WTC11 (cell line): ENCODE measurements around the gene ZSCAN2. TPM values are rescaled to one million over a fixed set of nuclear protein-coding genes. Genes with fewer than 3 reads are reported as not detected.

Experiments used
- ATAC-seq: fragments of 200-7000 bp; cut with Tn5 transposase; 2 replicates; pipeline ENCODE4 v1.10.0; 2021; ENCODE audit warnings: mild to moderate bottlenecking, moderate library complexity
- CTCF ChIA-PET: fragments of 300-600 bp; sonication (Branson Sonifier 250); formaldehyde crosslinking; loops from one replicate; lab custom pipeline; 2021; ENCODE audit warnings: antibody characterized with exemption; lab: Charles Lee
- POLR2A ChIA-PET: fragments of 350-600 bp; sonication (Branson Sonifier 250); formaldehyde crosslinking; loops from one replicate; lab custom pipeline; 2021; ENCODE audit warnings: antibody characterized with exemption; lab: Charles Lee
- DNase-seq: peaks from one replicate; pipeline ENCODE4 v3.0.0; 2021; ENCODE audit warnings: low spot score
- H3K27ac Mint-ChIP-seq: 2 replicates; pipeline ENCODE4 v1.8.0; 2021; ENCODE audit warnings: mixed read lengths
- H3K27me3 Mint-ChIP-seq: 2 replicates; pipeline ENCODE4 v1.8.0; 2021; ENCODE audit warnings: low read depth, mild to moderate bottlenecking, moderate library complexity, mixed read lengths
- H3K36me3 Mint-ChIP-seq: 2 replicates; pipeline ENCODE4 v1.8.0; 2021; ENCODE audit warnings: mixed read lengths
- H3K4me1 Mint-ChIP-seq: 2 replicates; pipeline ENCODE4 v1.8.0; 2022; ENCODE audit warnings: mixed read lengths
- H3K4me3 Mint-ChIP-seq: 2 replicates; pipeline ENCODE4 v1.8.0; 2021; ENCODE audit warnings: mild to moderate bottlenecking, moderate library complexity, mixed read lengths
- H3K9me3 Mint-ChIP-seq: 2 replicates; pipeline ENCODE4 v1.8.0; 2021; ENCODE audit warnings: mixed read lengths
- ARID4B ChIP-seq: sonication (generic); formaldehyde crosslinking; IDR thresholded peaks from 2 replicates; pipeline ENCODE4 v1.8.0; 2023; ENCODE audit warnings: missing genetic modification reagents, mild to moderate bottlenecking, borderline replicate concordance
- ATF1 ChIP-seq: sonication (generic); formaldehyde crosslinking; IDR thresholded peaks from 2 replicates; pipeline ENCODE4 v1.8.1; 2023; ENCODE audit warnings: mild to moderate bottlenecking, moderate library complexity, missing genetic modification reagents
- ATF2 ChIP-seq: sonication (generic); formaldehyde crosslinking; IDR thresholded peaks from 2 replicates; pipeline ENCODE4 v1.8.1; 2022; ENCODE audit warnings: low read depth, missing genetic modification reagents, borderline replicate concordance
- CBFB ChIP-seq: sonication (generic); formaldehyde crosslinking; IDR thresholded peaks from 2 replicates; pipeline ENCODE4 v1.8.1; 2022; ENCODE audit warnings: mild to moderate bottlenecking, low read depth, missing genetic modification reagents
- E2F1 ChIP-seq: sonication (generic); formaldehyde crosslinking; IDR thresholded peaks from 2 replicates; pipeline ENCODE4 v1.8.0; 2022; ENCODE audit warnings: mild to moderate bottlenecking, missing genetic modification reagents
- HMGXB4 ChIP-seq: sonication (generic); formaldehyde crosslinking; IDR thresholded peaks from 2 replicates; pipeline ENCODE4 v1.8.1; 2023; ENCODE audit warnings: mild to moderate bottlenecking, moderate library complexity, missing genetic modification reagents
- JUN ChIP-seq: sonication (generic); formaldehyde crosslinking; IDR thresholded peaks from 2 replicates; pipeline ENCODE4 v1.8.0; 2023; ENCODE audit warnings: mild to moderate bottlenecking, missing genetic modification reagents
- NFATC4 ChIP-seq: fragments of 250-450 bp; sonication (Bioruptor Pico); IDR thresholded peaks from 2 replicates; pipeline ENCODE4 v1.9.0; 2021; ENCODE audit warnings: mild to moderate bottlenecking
- NR2C2 ChIP-seq: sonication (generic); formaldehyde crosslinking; IDR thresholded peaks from 2 replicates; pipeline ENCODE4 v1.8.0; 2022; ENCODE audit warnings: mild to moderate bottlenecking, missing genetic modification reagents
- PRDM15 ChIP-seq: sonication (generic); formaldehyde crosslinking; IDR thresholded peaks from 2 replicates; pipeline ENCODE4 v1.8.0; 2022; ENCODE audit warnings: missing genetic modification reagents
- ZNF121 ChIP-seq: sonication (generic); formaldehyde crosslinking; IDR thresholded peaks from 2 replicates; pipeline ENCODE4 v1.8.0; 2023; ENCODE audit warnings: missing genetic modification reagents
- ZNF281 ChIP-seq: sonication (generic); formaldehyde crosslinking; IDR thresholded peaks from 2 replicates; pipeline ENCODE4 v1.8.0; 2023; ENCODE audit warnings: mild to moderate bottlenecking, missing genetic modification reagents
- ZNF532 ChIP-seq: fragments of 250-450 bp; sonication (Bioruptor Pico); IDR thresholded peaks from 2 replicates; pipeline ENCODE4 v1.9.0; 2021; ENCODE audit warnings: mild to moderate bottlenecking, borderline replicate concordance
- ZNF671 ChIP-seq: fragments of 250-450 bp; sonication (Bioruptor Pico); IDR thresholded peaks from 2 replicates; pipeline ENCODE4 v1.8.0; 2021; ENCODE audit warnings: mild to moderate bottlenecking
- total RNA-seq: library from RNA; stranded (reverse); gene quantifications from 3 replicates; pipeline ENCODE4 v1.2.3, GENCODE V29; 2021

ZSCAN2 gene
- total RNA-seq, 1 experiment from 2014 or later: 51.9 TPM

GRCh38 chr15:84645496-84645895 is 44.7 kb downstream of the ZSCAN2 start:
- DNase-seq (no peak), ATAC-seq (no peak)
- TF ChIP-seq ATF2 (CRISPR knock-in tag) (no peak), NFATC4 (no peak), JUN (CRISPR knock-in tag) (no peak), HMGXB4 (CRISPR knock-in tag) (no peak), PRDM15 (CRISPR knock-in tag) (no peak), NR2C2 (CRISPR knock-in tag) (no peak), ZNF532 (no peak), ATF1 (CRISPR knock-in tag) (no peak), ZNF121 (no peak), ARID4B (CRISPR knock-in tag) (no peak), ZNF281 (CRISPR knock-in tag) (no peak), ZNF671 (CRISPR knock-in tag) (no peak), E2F1 (CRISPR knock-in tag) (no peak), CBFB (CRISPR knock-in tag) (no peak)
- Mint-ChIP-seq H3K36me3 (peaks cover 65% of the 10 kb centered on the region), H3K4me3 (no peak overlapping the region), H3K27me3 (no peaks in the 10 kb centered on the region), H3K4me1 (no peaks in the 10 kb centered on the region), H3K9me3 (no peaks in the 10 kb centered on the region), H3K27ac (peak overlapping the region; percentile 36; the same call in 1 of the 2 replicates)
- ChIA-PET POLR2A (no interaction called here), CTCF (interaction anchor here (0.6 to 0.9 kb wide), 2 partner anchors 25 to 47 kb away, joined by 3 to 4 read pairs; no protein-coding TSS in a partner anchor)
